Natural killer cell treated with Interleukin-12 subunit alpha and Interleukin-12 subunit beta and Interleukin-15 and Interleukin-18, amount 100 ng/mL, for 72 hours (primary cell): Measurements from ENCODE around the gene MRPL47. TPM values are rescaled to one million over a fixed set of nuclear protein-coding genes. Genes with fewer than 3 reads are reported as not detected.

ENCODE experiments used
- ATAC-seq, 2 donors: fragments of 150-1000 bp; cut with Tn5 transposase in 1 of 2; sonication (Bioruptor Pico), chemical (Tn5 transposase) in 1 of 2; 2 replicates each; pipeline ENCODE4 v1.10.0; 2021
- DNase-seq: peaks from one replicate; pipeline ENCODE4 v3.0.0; 2022; ENCODE audit warnings: low spot score
- H3K27ac Mint-ChIP-seq, 2 donors: 1 replicate in 1 of 2; 2 replicates in 1 of 2; pipeline ENCODE4 v1.8.0; 2022; ENCODE audit warnings: mixed read lengths in 2 of 2, mild to moderate bottlenecking in 1 of 2, moderate library complexity in 1 of 2
- H3K27me3 Mint-ChIP-seq, 2 donors: 1 replicate in 1 of 2; 2 replicates in 1 of 2; pipeline ENCODE4 v1.8.0; 2022; ENCODE audit warnings: mixed read lengths in 2 of 2
- H3K36me3 Mint-ChIP-seq: one replicate; pipeline ENCODE4 v1.8.0; 2022; ENCODE audit warnings: mixed read lengths
- H3K4me1 Mint-ChIP-seq, 2 donors: 1 replicate in 1 of 2; 2 replicates in 1 of 2; pipeline ENCODE4 v1.8.0; 2022; ENCODE audit warnings: low read depth in 2 of 2, mixed read lengths in 2 of 2, mild to moderate bottlenecking in 1 of 2
- H3K4me3 Mint-ChIP-seq: one replicate; pipeline ENCODE4 v1.8.0; 2022; ENCODE audit warnings: mixed read lengths
- H3K9me3 Mint-ChIP-seq: 2 replicates; pipeline ENCODE4 v1.8.0; 2022; ENCODE audit warnings: mixed read lengths
- total RNA-seq, 2 donors: library from RNA; stranded (reverse); gene quantifications; one replicate each; pipeline ENCODE4 v1.2.3, GENCODE V29; 2022

The MRPL47 gene
- total RNA-seq, 2 donors from 2014 or later: 38.8 to 42.7 TPM

- Mint-ChIP-seq H3K4me3 (no peak overlapping the region), H3K9me3 (no peaks in the 10 kb centered on the region), H3K4me1 (peaks cover 20 to 23% of the 10 kb centered on the region in 2 donors), H3K27ac (no peak overlapping the region), H3K36me3 (no peaks in the 10 kb centered on the region), H3K27me3 (peaks cover 0 to 9% of the 10 kb centered on the region in 2 donors)
- ATAC-seq (no peak), DNase-seq (no peak)
Observed at GRCh38 chr3:179560791-179561190, 43.6 kb downstream of the MRPL47 start.

- Mint-ChIP-seq H3K4me3 (no peak overlapping the region), H3K27ac (no peak overlapping the region)
Observed at GRCh38 chr3:179558742-179559364, 45.6 kb downstream of the MRPL47 start.

GRCh38 chr3:179551349-179552105 lies 52.9 kb downstream of the MRPL47 start:
- Mint-ChIP-seq H3K4me1 (no peaks in the 10 kb centered on the region), H3K4me3 (no peak overlapping the region), H3K27me3 (peaks cover 6 to 10% of the 10 kb centered on the region in 2 donors), H3K9me3 (no peaks in the 10 kb centered on the region), H3K27ac (no peak overlapping the region), H3K36me3 (no peaks in the 10 kb centered on the region)
- DNase-seq: no peak
- ATAC-seq: no peak

More at GRCh38 chr3:179558742-179559364, 45.6 kb downstream of the MRPL47 start:
- Mint-ChIP-seq H3K9me3 (no peaks in the 10 kb centered on the region), H3K4me1 (peaks cover 12% of the 10 kb centered on the region in 2 donors), H3K36me3 (no peaks in the 10 kb centered on the region), H3K27me3 (peaks cover 0 to 9% of the 10 kb centered on the region in 2 donors)
- ATAC-seq (no peak), DNase-seq (no peak)

- Mint-ChIP-seq H3K27ac (no peak overlapping the region), H3K4me1 (no peaks in the 10 kb centered on the region), H3K27me3 (peaks cover 14 to 19% of the 10 kb centered on the region in 2 donors), H3K4me3 (no peak overlapping the region), H3K9me3 (no peaks in the 10 kb centered on the region), H3K36me3 (no peaks in the 10 kb centered on the region)
- DNase-seq: no peak
- peak; percentile 36 to 56 for ATAC-seq
Observed at GRCh38 chr3:179546814-179547241, 57.6 kb downstream of the MRPL47 start.

- no peak for DNase-seq
- no peak for ATAC-seq
- peaks cover 15 to 19% of the 10 kb centered on the region in 2 donors for H3K27me3 Mint-ChIP-seq
- no peaks in the 10 kb centered on the region for H3K36me3 Mint-ChIP-seq
- H3K4me1 Mint-ChIP-seq: no peaks in the 10 kb centered on the region
- H3K4me3 Mint-ChIP-seq: no peak overlapping the region
- no peak overlapping the region for H3K27ac Mint-ChIP-seq
- no peaks in the 10 kb centered on the region for H3K9me3 Mint-ChIP-seq
Observed at GRCh38 chr3:179544981-179545645, 59.3 kb downstream of the MRPL47 start.

GRCh38 chr3:179542375-179542774 lies 62.1 kb downstream of the MRPL47 start:
- no peaks in the 10 kb centered on the region for H3K36me3 Mint-ChIP-seq
- no peaks in the 10 kb centered on the region for H3K9me3 Mint-ChIP-seq
- peaks cover 11 to 17% of the 10 kb centered on the region in 2 donors for H3K27me3 Mint-ChIP-seq
- no peak for DNase-seq
- ATAC-seq: no peak
- no peak overlapping the region for H3K27ac Mint-ChIP-seq
- H3K4me3 Mint-ChIP-seq: no peak overlapping the region
- H3K4me1 Mint-ChIP-seq: no peaks in the 10 kb centered on the region

- DNase-seq (no peak), ATAC-seq (no peak)
- Mint-ChIP-seq H3K27ac (no peak overlapping the region), H3K27me3 (peaks cover 8 to 13% of the 10 kb centered on the region in 2 donors), H3K4me1 (no peaks in the 10 kb centered on the region), H3K9me3 (no peaks in the 10 kb centered on the region), H3K4me3 (no peak overlapping the region), H3K36me3 (no peaks in the 10 kb centered on the region)
Observed at GRCh38 chr3:179541596-179541995, 62.8 kb downstream of the MRPL47 start.

- H3K27ac Mint-ChIP-seq: no peak overlapping the region
- H3K4me1 Mint-ChIP-seq: no peaks in the 10 kb centered on the region
- peaks cover 8 to 13% of the 10 kb centered on the region in 2 donors for H3K27me3 Mint-ChIP-seq
- no peak for DNase-seq
- no peak overlapping the region for H3K4me3 Mint-ChIP-seq
- H3K9me3 Mint-ChIP-seq: no peaks in the 10 kb centered on the region
- ATAC-seq: no peak
- no peaks in the 10 kb centered on the region for H3K36me3 Mint-ChIP-seq
Observed at GRCh38 chr3:179541094-179541493, 63.3 kb downstream of the MRPL47 start.

Other genes starting within 250 kb of the MRPL47 start
- gene GNB4, start 153.2 kb downstream of the MRPL47 start, total RNA-seq: 1 to 10 TPM; 7.2 TPM
- 10 to 100 TPM; 67.6 to 71.0 TPM for gene ACTL6A, start 41.7 kb downstream of the MRPL47 start, total RNA-seq
- 10 to 100 TPM; 63.7 to 69.3 TPM for gene NDUFB5, start 156 bp upstream of the MRPL47 start, total RNA-seq
- gene USP13, start 48.4 kb upstream of the MRPL47 start, total RNA-seq: 10 to 100 TPM in 1 of 2 donors, 1 to 10 TPM in 1; 6.6 to 14.0 TPM